HG02870 (cell line): ENCODE data around the gene CPN1.
"Not testable (repeated sequence)": the region's sequence is repeated elsewhere in the genome, so short reads cannot be mapped to it uniquely, and the experiment has no call there.

ENCODE experiments used
- ATAC-seq: cut with Tn5 transposase; IDR thresholded peaks from one replicate; pipeline ENCODE4 v1.9.1; 2021; ENCODE audit warnings: mild to moderate bottlenecking, moderate library complexity; ENCODE audit not compliant: unreplicated experiment

CPN1 gene

GRCh38 chr10:100082276-100082675 is 607 bp upstream of the CPN1 start:
- not testable (repeated sequence) for ATAC-seq

GRCh38 chr10:100076750-100077149 is 4.9 kb downstream of the CPN1 start:
- ATAC-seq: no peak

GRCh38 chr10:100075426-100076220 is 6.0 kb downstream of the CPN1 start:
- no peak for ATAC-seq

- no peak for ATAC-seq
These were observed 9.2 kb downstream of the CPN1 start for GRCh38 chr10:100072514-100072913.

GRCh38 chr10:100071529-100071928 is 10.1 kb downstream of the CPN1 start:
- ATAC-seq: no peak

- ATAC-seq: no peak
These were observed 14.2 kb downstream of the CPN1 start for GRCh38 chr10:100067466-100067865.

GRCh38 chr10:100065084-100065660 is 16.5 kb downstream of the CPN1 start:
- ATAC-seq: no peak

GRCh38 chr10:100061401-100061800 is 20.3 kb downstream of the CPN1 start:
- ATAC-seq: no peak

GRCh38 chr10:100057948-100058347 is 23.7 kb downstream of the CPN1 start:
- no peak for ATAC-seq

- ATAC-seq: no peak
These were observed 27.8 kb downstream of the CPN1 start for GRCh38 chr10:100053686-100054460.

GRCh38 chr10:100046021-100046486 is 35.6 kb downstream of the CPN1 start:
- ATAC-seq: peak; percentile 61

GRCh38 chr10:100045592-100045991 is 36.1 kb downstream of the CPN1 start:
- ATAC-seq: no peak

- ATAC-seq: no peak
These were observed 37.9 kb downstream of the CPN1 start for GRCh38 chr10:100043796-100044195.

- no peak for ATAC-seq
These were observed 38.3 kb downstream of the CPN1 start for GRCh38 chr10:100043344-100043743.

GRCh38 chr10:100041306-100042002 is 40.2 kb downstream of the CPN1 start:
- ATAC-seq: no peak

- no peak for ATAC-seq
These were observed 43.1 kb downstream of the CPN1 start for GRCh38 chr10:100038561-100039071.

- no peak for ATAC-seq
These were observed 43.8 kb downstream of the CPN1 start for GRCh38 chr10:100037758-100038315.

GRCh38 chr10:100036850-100037249 is 44.8 kb downstream of the CPN1 start:
- ATAC-seq: no peak

- no peak for ATAC-seq
These were observed 47.8 kb downstream of the CPN1 start for GRCh38 chr10:100033766-100034418.

GRCh38 chr10:100027416-100027815 is 54.3 kb downstream of the CPN1 start:
- no peak for ATAC-seq
